MV-4-11 (cell line): ENCODE data around the gene RFPL3.
"Not testable (repeated sequence)": the region's sequence is repeated elsewhere in the genome, so short reads cannot be mapped to it uniquely, and the experiment has no call there.

Experiments used
- DNase-seq: peaks from one replicate; lab custom pipeline; 2025; lab: John Stamatoyannopoulos, UW

Gene RFPL3

DNA sequence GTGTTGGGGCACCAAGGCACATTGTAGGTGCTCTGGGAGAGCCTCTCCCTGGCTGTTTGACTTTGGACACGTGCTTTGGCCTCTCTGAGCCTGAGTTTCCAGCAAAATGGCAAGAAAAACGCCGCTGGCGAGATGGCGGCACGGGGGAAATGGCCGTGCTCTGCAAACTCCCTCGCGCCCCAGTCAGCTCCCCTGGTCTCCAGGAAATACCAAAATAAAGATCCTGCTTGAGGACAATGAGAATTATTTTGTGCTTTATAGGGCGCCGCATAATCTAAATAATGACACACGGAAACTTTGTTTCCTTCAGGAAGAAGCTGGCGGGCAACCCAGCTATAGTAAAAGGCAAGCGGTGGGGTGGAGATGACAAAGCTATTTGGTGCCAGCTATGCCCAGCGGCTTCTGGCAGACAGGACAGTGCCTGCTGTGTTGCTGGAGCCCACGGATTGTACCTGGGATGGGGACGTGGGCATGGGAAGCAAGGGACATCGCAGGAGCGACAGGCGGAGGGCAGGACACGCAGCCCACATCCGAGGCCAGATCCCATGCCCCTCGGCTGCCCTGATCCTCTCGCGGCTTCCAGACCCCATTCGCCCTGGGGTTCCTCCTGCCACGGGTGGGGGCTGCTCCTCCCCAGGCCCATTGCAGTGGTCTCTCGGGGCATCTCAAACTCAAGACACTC, 26.3 kb upstream of the RFPL3 start:
- DNase-seq = no peak

- DNase-seq = no peak
These were observed 25.5 kb upstream of the RFPL3 start for GRCh38 chr22:32331918-32332725.

DNA sequence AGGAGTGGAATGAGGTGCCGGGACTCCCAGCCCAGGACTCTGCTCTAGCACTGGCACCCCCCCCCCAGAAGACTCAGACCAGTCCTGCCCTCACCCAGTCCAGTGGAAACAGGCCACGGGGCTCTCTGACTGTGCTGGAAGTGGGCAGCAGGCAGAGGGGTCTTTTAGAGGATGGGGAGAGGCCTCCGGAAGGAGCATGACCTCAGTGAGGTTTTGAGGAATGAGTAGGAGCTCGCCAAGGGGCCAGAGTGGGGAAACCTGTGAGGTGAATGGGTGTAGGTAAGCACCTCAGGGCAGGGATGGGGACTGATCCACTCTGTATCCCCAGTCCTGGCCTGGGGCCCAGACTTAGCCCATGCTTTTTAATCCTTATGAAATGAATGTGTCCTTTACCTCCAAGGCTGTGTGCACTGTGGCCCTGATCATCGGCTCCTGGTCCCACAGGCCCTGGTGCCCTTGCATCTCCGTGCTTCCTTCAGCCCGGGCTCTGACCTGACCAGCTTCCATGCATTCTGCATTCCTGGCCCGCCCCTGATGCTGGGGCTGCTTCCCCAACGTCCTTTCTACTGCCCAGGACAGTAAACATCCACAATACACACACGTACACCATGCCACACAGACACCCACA, 24.4 kb upstream of the RFPL3 start:
- DNase-seq = no peak

GRCh38 chr22:32333769-32334659, 23.7 kb upstream of the RFPL3 start:
- DNase-seq = no peak

DNA sequence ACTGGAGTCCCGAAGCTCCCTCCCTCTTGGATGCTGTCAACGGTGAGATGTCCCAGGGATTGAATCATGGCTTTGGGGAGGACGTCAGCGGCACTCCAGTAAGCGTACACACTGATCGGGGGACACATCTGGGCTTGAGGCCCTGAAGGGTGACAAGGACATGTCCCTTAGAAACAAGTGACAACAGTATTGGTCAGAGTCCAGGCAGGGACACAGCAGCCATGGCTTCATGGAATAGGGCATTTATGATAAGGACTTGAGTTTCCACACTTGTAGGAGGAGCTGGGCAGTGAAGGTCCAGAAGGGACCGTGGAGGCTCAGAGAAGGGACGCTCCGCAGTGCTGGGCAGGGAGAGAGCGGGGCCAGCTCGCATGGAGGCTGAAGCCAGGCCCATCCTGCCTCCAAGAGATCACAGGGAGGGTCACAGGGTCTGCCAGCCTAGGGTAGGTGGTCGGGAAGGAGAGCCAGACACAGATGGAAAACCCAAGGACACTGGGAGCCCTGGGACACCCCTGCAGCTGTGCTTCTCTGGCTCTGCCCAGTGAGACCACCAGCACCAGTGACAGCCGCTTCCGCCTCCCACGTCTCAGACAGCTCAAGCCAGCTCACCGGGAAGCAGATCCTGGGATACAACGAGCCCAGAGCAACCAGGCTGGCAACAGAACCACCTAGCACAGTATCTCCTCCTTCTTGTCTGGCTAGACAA, 22.9 kb upstream of the RFPL3 start:
- DNase-seq = no peak

- no peak for DNase-seq
These were observed 22.2 kb upstream of the RFPL3 start for GRCh38 chr22:32335471-32335870.

DNA sequence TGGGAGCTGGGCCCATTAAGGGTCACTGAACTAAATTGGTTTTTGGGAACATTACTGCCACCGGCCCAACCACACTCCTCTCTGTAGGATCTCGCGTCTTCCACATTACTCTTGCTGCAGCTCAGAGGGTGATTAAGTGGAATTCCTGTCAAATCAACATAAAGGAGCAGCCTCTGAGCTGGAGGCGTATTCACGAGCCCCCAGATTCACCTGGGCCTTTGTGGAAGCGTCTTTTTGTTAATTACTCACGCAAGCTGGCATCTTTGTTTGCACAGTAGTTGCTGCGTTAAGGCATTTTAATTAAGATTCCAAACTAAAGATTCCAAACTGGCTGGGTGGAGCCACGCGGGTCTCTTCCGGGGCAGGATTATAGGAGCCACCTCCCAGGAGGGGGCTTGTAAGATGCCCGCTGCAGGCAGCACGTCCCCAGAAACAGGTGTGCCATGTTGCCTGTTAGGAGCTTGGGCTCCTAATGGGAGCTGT, 21.5 kb upstream of the RFPL3 start:
- no peak for DNase-seq

DNA sequence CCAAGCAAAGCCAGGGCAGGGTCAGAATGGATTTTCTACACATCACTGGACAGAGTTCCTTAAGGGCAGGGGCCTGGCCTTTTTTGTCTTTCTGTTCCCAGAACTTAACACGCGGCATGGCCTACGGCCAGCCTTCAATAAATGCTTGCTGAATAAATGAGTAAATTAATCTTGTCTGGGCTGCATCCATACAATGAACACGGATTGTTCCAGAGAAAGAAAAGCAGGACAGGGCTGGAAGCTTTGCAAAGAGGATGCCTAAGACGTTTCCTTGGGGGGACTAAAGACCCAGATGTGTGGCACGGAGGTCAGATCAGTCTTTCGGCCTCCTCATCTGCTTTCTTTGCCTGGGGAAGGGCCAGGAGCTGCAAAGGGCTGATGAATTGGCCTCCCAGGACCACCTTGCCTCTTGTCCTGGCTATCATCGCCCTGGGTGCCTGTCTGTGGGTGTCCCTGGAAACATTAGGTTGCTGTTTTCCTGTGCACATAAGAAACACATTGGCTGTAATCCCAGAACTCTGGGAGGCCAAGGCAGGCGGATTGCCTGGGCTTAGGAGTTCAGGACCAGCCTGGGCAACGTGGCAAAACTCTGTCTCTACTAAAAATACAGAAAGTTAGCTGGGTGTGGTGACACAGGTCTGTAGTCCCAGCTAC, 20.8 kb upstream of the RFPL3 start:
- no peak for DNase-seq

DNA sequence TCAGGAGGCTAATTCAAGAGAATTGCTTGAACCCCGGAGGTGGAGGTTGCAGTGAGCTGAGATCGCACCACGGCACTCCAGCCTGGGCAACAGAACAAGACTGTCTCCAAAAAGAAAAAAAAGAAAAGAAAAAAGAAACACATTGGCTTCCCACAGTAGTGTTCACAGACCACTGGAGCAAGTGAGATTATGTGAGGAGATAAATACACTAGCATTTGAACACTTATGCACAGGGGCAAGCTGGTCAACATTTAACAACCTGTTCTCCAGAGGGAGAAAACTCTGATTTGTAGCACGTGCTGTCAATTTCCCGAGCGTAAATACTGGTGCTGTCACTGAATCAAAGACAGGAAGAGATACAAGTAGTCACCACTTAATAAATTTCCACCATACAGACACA, 20.2 kb upstream of the RFPL3 start:
- DNase-seq = not testable (repeated sequence)

DNA sequence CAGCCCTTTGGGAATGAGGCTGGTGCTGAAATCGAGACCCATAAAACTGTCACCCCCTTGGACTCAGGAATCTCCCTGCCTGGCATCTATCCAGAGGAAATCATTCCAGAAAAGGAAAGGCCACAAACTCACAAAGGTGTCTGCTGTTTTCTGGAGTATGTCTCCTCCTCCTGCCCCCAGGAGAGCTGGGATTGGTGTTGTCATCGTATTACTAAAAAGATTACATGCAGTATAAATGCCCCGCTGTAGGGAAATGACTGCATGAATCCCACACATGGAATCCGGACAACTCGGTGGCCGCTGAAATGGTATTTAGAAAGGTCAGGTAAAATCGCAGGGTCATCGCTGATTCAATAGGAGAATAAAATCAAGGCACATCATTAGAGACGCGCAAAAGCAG, 18.9 kb upstream of the RFPL3 start:
- no peak for DNase-seq

- DNase-seq = no peak
These were observed 18.3 kb upstream of the RFPL3 start for GRCh38 chr22:32339190-32340012.

- no peak for DNase-seq
These were observed 17.3 kb upstream of the RFPL3 start for GRCh38 chr22:32340411-32340810.

DNA sequence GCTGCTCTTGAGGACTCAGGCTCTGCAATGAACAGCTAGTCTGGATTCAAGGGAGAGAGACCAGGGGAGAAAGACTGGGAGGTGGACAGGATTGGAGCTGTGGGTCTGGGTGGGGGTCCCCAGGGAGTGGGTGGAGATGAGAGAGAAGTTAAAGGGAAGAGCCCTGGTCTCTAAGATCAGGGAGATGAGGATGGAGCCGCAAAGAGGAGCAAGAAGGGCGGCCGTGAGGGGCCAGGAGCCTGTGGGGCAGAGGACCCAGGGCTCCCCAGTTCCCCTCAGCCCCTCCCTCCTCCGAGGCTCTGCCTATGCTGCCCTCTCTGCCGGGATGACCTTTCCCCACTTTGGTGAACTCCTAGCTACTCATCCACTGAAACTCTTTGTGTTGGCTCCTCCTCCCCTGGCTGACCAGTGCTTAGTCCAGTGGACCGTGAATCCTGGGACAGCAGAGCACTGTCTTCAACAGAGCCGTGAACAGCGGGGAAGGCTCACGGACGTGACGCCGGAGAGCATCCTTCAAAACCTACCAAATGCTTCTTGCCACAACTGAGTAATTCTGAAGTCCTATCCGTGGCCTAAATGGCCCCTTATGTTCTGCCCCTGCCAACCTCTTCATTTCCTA, 16.4 kb upstream of the RFPL3 start:
- DNase-seq = no peak

DNA sequence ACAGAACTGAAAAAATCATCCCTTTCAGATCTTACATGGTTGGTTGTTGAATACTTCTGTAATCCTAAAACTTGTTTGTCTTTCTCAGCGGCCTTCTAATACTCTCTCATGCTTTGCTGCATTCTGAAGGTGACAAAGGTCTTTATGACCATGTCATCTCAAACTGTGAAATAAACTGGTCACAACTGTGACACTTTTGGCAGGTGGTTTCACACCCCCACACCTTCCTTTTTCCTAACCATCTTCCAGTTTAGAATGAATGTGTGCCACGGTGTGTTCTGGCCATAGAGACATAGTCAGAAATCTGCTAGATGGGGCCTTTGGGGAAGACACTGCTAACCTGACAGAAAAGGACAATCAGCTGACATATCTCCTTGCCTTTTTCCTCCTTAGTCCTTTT, 14.7 kb upstream of the RFPL3 start:
- no peak for DNase-seq

GRCh38 chr22:32343941-32344340, 13.7 kb upstream of the RFPL3 start:
- DNase-seq = no peak

GRCh38 chr22:32348031-32348611, 9.5 kb upstream of the RFPL3 start:
- no peak for DNase-seq

DNA sequence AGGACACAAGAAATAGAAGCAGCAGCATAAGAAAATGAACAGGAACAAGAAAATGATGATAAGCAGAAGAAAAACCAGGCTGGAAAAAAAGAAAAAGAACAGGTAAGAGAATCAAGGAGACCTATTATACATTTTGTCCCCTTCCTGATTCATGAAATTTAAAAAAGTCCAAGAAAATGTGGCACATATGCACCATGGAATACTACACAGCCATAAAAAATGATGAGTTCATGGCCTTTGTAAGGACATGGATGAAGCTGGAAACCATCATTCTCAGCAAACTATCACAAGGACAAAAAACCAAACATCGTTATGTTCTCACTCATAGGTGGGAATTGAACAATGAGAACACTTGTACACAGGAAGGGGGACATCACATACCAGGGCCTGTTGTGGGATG, 5.8 kb upstream of the RFPL3 start:
- DNase-seq = not testable (repeated sequence)

DNA sequence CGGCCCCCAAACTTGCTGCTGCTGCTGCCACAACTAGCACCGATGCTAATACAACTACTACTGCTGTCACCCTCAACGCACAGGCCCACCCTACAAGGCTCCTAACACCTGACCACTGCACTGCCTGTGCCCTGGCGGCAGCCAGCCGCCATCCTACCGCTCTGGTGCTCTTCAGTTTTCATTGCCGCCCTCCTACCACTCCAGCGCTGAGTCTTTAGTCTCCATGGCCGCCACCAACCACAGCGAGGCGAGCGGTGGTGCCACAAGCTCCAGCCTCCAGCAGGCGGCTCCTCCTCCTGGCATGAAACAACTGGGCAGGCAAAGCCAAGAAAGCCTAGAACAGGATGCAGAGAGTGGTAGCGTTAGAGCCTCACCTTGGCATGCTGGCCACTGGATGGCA, 5.0 kb upstream of the RFPL3 start:
- DNase-seq = no peak

- DNase-seq = no peak
These were observed 4.4 kb upstream of the RFPL3 start for GRCh38 chr22:32353292-32353691.
